BLaER1 (cell line): ENCODE results near the gene GCNA.

Source experiments
- H3K27ac ChIP-seq: shearing (Covaris generic); formaldehyde crosslinking; 2 replicates; pipeline ENCODE4 v1.8.1; 2022
- H3K27me3 ChIP-seq: shearing (Covaris generic); formaldehyde crosslinking; 2 replicates; pipeline ENCODE4 v1.8.1; 2022
- H3K36me3 ChIP-seq: shearing (Covaris generic); formaldehyde crosslinking; 2 replicates; pipeline ENCODE4 v1.8.1; 2022
- H3K4me1 ChIP-seq: shearing (Covaris generic); formaldehyde crosslinking; 2 replicates; pipeline ENCODE4 v1.8.1; 2022
- H3K4me2 ChIP-seq: shearing (Covaris generic); formaldehyde crosslinking; 2 replicates; pipeline ENCODE4 v1.8.1; 2022
- H3K4me3 ChIP-seq: shearing (Covaris generic); formaldehyde crosslinking; 2 replicates; pipeline ENCODE4 v1.8.1; 2022
- H3K9ac ChIP-seq: shearing (Covaris generic); formaldehyde crosslinking; 2 replicates; pipeline ENCODE4 v1.8.1; 2022
- H3K9me3 ChIP-seq: shearing (Covaris generic); formaldehyde crosslinking; 2 replicates; pipeline ENCODE4 v1.8.1; 2022
- H4K20me1 ChIP-seq: shearing (Covaris generic); formaldehyde crosslinking; 2 replicates; pipeline ENCODE4 v1.8.1; 2022
- Cebpa-rat ChIP-seq: shearing (Covaris generic); IDR thresholded peaks from 2 replicates; pipeline ENCODE4 v1.8.1; 2022

The GCNA gene

DNA sequence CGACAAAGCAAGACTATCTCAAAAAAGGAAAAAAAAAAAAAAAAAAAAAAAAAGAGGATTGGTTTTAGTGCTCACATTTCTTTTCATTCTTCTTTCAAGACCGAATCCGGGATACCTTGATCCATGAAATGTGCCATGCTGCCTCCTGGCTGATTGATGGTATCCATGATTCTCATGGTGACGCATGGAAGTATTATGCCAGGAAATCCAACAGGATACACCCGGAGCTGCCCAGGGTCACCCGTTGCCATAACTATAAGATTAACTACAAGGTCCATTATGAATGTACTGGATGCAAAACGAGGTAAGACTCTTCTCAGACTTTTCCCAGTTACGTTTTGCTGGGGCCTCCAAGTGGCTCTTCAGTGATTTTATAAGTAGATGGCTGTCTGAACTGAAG lies 34.0 kb downstream of the GCNA start:
- Histone ChIP-seq H3K4me1 (no peaks in the 10 kb centered on the region), H4K20me1 (no peaks in the 10 kb centered on the region), H3K9me3 (no peaks in the 10 kb centered on the region), H3K9ac (no peak overlapping the region), H3K27me3 (peaks cover 76% of the 10 kb centered on the region), H3K36me3 (peaks cover 66% of the 10 kb centered on the region), H3K4me2 (no peak overlapping the region), H3K4me3 (no peak overlapping the region), H3K27ac (no peak overlapping the region)
- TF ChIP-seq Cebpa-rat, result no peak

DNA sequence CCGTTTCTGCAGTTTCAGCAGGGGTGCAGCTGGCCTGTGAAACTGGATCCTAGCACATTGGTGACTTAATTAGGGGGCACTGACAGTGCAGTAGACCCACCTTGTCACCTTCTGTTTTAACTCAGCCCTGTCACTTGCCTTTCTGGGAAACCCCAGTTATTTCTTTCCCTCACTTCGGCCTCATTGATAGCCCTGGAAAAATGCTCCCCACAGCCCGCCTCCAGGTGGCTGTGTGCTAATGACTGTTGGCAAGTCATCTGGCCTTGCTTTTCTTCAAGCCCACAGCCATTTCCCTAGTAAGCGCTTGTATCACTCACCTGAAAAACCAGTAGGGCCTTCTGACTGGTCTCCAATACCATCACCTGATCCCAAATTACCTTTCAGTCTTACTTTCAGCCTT lies 36.8 kb downstream of the GCNA start:
- Histone ChIP-seq H3K9ac (no peak overlapping the region), H3K4me3 (no peak overlapping the region), H3K4me1 (peaks cover 26% of the 10 kb centered on the region), H4K20me1 (no peaks in the 10 kb centered on the region), H3K36me3 (peaks cover 42% of the 10 kb centered on the region), H3K4me2 (no peak overlapping the region), H3K27me3 (peaks cover 61% of the 10 kb centered on the region), H3K9me3 (peaks cover 4% of the 10 kb centered on the region), H3K27ac (no peak overlapping the region)
- no peak for TF ChIP-seq Cebpa-rat

DNA sequence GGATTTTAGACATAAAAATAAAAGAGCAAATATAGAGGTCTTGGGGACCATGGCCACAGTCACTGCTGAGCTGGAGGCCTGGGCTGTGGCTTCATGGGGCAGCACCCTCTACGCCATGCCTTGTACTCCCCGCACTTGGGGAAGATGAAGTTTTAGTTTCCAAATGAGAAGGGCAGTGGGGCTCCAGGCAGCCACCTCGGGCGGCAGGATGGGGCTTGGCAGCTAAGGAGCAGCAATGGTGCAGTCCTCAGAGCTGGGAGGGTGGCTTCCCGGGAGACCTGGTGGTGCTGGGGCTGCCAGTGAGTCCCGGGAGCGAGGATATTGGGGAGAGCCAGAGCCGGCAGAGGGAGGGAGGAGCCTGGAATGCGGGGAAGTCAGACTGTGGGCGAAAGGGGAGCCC lies 37.7 kb downstream of the GCNA start:
- Histone ChIP-seq H3K27ac (no peak overlapping the region), H3K36me3 (peaks cover 33% of the 10 kb centered on the region), H3K4me3 (no peak overlapping the region), H3K9me3 (peaks cover 12% of the 10 kb centered on the region), H3K4me2 (no peak overlapping the region), H3K9ac (no peak overlapping the region), H4K20me1 (no peaks in the 10 kb centered on the region), H3K4me1 (peaks cover 26% of the 10 kb centered on the region), H3K27me3 (peaks cover 56% of the 10 kb centered on the region)
- TF ChIP-seq Cebpa-rat, result no peak

DNA sequence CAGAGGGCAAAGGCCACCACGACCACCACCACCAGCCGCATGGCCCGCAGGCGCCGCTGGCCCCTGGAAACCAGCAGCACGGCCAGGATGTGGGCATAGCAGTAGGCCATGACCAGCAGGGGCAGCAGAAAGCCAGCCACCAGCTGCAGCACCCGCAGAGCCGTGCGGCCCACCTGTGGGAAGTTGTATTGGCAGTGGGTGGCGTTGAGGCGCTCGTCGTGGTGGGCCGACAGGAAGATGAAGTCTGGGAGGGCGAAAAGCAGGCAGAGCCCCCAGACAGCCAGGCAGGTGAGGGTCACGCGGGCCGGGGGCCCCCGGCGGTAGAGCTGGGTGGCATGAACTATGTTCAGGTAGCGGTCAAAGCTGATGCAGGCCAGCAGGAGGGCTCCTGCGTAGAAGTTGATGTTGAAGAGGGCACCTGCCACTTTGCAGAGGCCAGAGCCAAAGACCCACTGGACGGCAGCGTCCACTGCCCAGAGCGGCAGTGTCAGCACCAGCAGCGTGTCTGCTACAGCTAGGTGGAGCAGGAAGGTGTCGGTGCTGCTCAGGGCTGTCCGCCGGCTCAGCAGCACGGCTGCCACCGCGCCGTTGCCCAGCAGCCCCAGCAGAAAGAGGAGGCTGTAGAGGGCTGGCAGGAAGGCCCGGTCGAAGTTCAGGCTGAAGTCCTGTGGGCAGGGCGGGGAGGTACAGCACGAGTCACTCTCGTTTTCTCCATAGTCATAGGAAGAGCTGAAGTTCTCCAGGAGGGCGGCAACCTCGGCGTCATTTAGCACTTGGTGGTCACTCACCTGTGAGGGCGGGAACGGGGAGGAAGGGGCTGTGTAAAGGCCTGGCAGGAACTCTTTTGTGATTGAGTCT lies 38.7 kb downstream of the GCNA start:
- Histone ChIP-seq H3K9me3 (peaks cover 12% of the 10 kb centered on the region), H4K20me1 (no peaks in the 10 kb centered on the region), H3K4me2 (no peak overlapping the region), H3K4me1 (peaks cover 26% of the 10 kb centered on the region), H3K36me3 (peaks cover 24% of the 10 kb centered on the region), H3K9ac (no peak overlapping the region), H3K27me3 (peaks cover 46% of the 10 kb centered on the region), H3K27ac (no peak overlapping the region), H3K4me3 (no peak overlapping the region)
- no peak for TF ChIP-seq Cebpa-rat

DNA sequence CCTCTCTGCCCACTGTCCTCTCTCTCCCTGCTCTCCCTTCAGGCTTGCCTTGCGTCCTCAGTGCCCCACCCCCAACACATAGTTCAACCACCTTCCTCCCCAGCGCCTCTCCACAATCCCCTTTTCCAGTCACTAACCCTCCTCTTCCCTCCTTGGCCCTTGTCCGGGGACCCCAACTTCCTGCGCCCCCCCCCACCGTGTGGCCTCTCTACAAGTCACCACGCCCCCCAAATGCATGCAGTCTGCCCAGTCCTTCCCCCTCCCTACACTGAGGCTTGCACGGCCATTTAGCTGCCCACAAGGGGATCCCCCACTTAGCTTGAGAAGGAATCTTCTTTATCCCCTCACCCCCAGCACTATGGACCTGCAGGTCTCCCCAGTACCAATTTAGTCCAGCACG lies 39.5 kb downstream of the GCNA start:
- Histone ChIP-seq H3K9ac (no peak overlapping the region), H3K9me3 (peaks cover 12% of the 10 kb centered on the region), H4K20me1 (no peaks in the 10 kb centered on the region), H3K4me3 (no peak overlapping the region), H3K27ac (no peak overlapping the region), H3K36me3 (peaks cover 18% of the 10 kb centered on the region), H3K4me2 (peak overlapping the region; percentile 61), H3K27me3 (peaks cover 43% of the 10 kb centered on the region), H3K4me1 (peaks cover 32% of the 10 kb centered on the region)
- TF ChIP-seq Cebpa-rat, result no peak

DNA sequence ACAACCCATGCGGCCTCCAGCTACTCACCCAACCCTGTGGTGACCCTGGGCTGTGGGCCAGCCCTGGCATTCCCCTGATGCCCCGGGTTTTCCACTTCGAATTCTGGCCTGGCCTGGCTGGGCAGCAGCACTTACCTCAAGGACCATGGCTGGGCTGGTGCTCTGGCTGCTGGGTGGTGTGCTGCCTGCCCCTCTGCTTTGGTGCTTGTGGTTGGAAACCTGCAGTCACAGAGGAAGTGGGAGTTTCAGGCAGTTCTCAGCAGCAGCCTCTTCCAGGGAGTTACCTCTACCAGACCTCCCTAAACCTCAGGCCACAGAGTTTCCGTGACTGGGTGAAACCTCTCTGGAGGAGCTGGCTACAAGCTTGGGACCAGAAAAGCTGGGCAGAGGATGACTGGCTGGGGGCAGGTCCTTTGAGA lies 40.1 kb downstream of the GCNA start, which contains the start of gene CXCR3:
TSS of gene CXCR3 (minus strand) at position 209 of the 419 bp plus-strand sequence. CDS start at position 147, 62 bp downstream.
- peak within 1 kb of the TSS; percentile 61 for H3K4me2 ChIP-seq

DNA sequence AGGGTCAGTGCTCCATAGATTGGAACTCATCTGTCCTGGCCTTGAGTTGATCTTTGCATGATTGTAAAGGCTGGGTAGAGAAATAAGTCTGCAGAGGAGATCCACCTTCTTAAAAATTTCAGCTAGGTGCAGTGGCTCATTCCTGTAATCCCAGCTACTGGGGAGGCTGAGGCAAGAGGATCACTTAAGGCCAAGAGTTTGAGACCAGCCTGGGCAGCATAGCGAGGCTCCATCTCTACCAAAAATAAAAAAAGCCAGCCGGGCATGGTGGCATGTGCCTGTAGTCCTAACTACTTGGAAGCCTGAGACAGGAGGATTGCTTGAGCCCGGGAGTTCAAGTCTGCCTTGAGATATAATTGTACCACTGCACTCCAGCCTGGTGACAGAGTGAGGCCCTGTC lies 40.5 kb downstream of the GCNA start:
- H3K27ac ChIP-seq, result no peak overlapping the region
- H3K4me1 ChIP-seq, result peaks cover 42% of the 10 kb centered on the region
- H3K9me3 ChIP-seq, result peaks cover 12% of the 10 kb centered on the region
- H4K20me1 ChIP-seq, result no peaks in the 10 kb centered on the region
- peaks cover 10% of the 10 kb centered on the region; the same call in 1 of the 2 replicates for H3K36me3 ChIP-seq
- TF ChIP-seq Cebpa-rat, result no peak
- no peak overlapping the region for H3K4me3 ChIP-seq
- H3K27me3 ChIP-seq, result peaks cover 43% of the 10 kb centered on the region
- H3K4me2 ChIP-seq, result peak overlapping the region; percentile 61
- H3K9ac ChIP-seq, result no peak overlapping the region

More for the DNA sequence above, 40.1 kb downstream of the GCNA start, which contains the start of gene CXCR3:
- H3K27ac ChIP-seq, result no peak within 1 kb of the TSS
- no peak for TF ChIP-seq Cebpa-rat
- H3K27me3 ChIP-seq, result peaks cover 43% of the 10 kb centered on the region
- H4K20me1 ChIP-seq, result no peaks in the 10 kb centered on the region
- no peak within 1 kb of the TSS for H3K4me3 ChIP-seq
- H3K9me3 ChIP-seq, result peaks cover 12% of the 10 kb centered on the region
- H3K9ac ChIP-seq, result no peak within 1 kb of the TSS
- peaks cover 15% of the 10 kb centered on the region for H3K36me3 ChIP-seq
- H3K4me1 ChIP-seq, result peaks cover 37% of the 10 kb centered on the region

DNA sequence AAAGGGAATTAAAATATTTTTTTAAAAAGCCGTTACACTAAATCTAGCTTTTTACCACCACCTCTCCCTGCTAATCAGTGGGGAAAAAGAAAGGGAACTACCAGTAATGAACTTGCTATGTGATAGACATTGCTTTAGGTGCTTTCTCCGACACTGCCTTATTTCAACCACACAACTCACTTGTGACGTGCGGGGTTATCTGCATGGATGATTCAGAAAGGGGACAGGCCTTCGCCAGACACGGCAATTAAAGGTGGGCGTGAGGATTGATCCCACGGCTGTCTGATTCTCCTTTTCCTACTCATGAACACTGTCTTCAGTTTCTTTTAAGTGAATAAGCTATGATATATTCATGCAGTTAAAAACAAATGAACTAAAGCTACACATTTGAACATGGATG lies 41.0 kb downstream of the GCNA start:
- Histone ChIP-seq H3K4me2 (peak overlapping the region; percentile 61), H3K27me3 (peaks cover 41% of the 10 kb centered on the region), H3K9me3 (peaks cover 12% of the 10 kb centered on the region), H3K4me1 (peaks cover 46% of the 10 kb centered on the region), H3K36me3 (peaks cover 6% of the 10 kb centered on the region; the same call in 1 of the 2 replicates), H3K9ac (no peak overlapping the region), H3K4me3 (no peak overlapping the region), H3K27ac (no peak overlapping the region), H4K20me1 (no peaks in the 10 kb centered on the region)
- no peak for TF ChIP-seq Cebpa-rat

DNA sequence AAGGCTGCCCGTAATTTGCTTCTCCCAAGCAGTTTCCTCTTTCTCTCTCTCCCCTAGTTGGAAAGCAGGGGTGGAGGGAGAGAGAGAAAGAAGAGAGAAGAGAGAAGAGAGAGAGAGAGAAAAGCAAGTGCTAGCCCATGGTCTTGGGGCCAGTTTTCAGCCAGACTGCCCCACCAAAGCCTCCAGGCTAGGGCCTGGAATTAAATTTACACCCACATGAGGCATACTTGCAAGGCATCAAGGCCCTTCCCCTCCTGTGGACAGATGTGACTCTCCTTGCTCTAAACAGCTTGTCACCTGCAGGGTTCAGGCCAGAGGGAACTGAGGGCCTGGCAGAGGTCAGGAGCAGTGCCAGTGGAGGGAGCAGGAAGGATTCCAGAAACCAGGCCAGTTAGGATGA lies 41.7 kb downstream of the GCNA start:
- Histone ChIP-seq H3K4me1 (peaks cover 50% of the 10 kb centered on the region), H3K9me3 (peaks cover 12% of the 10 kb centered on the region), H3K27me3 (peaks cover 38% of the 10 kb centered on the region), H3K9ac (no peak overlapping the region), H3K36me3 (no peaks in the 10 kb centered on the region), H4K20me1 (no peaks in the 10 kb centered on the region), H3K4me3 (no peak overlapping the region), H3K4me2 (no peak overlapping the region), H3K27ac (no peak overlapping the region)
- no peak for TF ChIP-seq Cebpa-rat

DNA sequence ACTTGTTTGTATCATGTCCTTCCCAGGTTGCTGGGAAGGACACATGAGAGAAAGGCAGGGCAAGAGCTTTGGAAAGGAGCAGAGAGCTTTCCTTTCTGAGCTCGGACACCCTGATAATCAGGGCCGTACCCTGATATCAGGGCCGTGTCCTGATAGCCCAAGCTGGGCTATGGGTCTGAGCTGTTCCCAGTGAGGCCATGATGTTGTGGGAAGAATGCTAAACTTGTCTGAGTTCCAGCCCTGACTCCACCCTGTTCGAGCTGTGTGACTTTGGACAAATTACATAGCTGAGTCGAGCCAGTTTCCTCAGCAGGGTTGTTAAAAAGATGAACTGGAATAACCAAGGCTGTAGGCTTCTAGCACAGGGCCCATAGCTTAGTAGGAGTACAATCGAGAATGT lies 43.4 kb downstream of the GCNA start:
- H4K20me1 ChIP-seq, result no peaks in the 10 kb centered on the region
- H3K9me3 ChIP-seq, result peaks cover 12% of the 10 kb centered on the region
- H3K4me1 ChIP-seq, result peaks cover 53% of the 10 kb centered on the region
- H3K36me3 ChIP-seq, result no peaks in the 10 kb centered on the region
- TF ChIP-seq Cebpa-rat, result no peak
- no peak overlapping the region for H3K9ac ChIP-seq
- no peak overlapping the region for H3K4me3 ChIP-seq
- H3K27me3 ChIP-seq, result peaks cover 41% of the 10 kb centered on the region
- H3K27ac ChIP-seq, result no peak overlapping the region
- H3K4me2 ChIP-seq, result no peak overlapping the region
